ENCODE data around the gene NRAP.

The NRAP gene

GRCh38 chr10:113620936-113621335 lies 42.9 kb downstream of the NRAP start (continued):
- no peak for TF ChIP-seq ZBTB8A (tag by site-specific recombination; IDR thresholded peaks at IDR 0.05)
- TF ChIP-seq AEBP2 (tag by site-specific recombination; IDR thresholded peaks at IDR 0.05; ENCODE audit: borderline replicate concordance): no peak
- no peak for TF ChIP-seq ZNF521 (tag by site-specific recombination; IDR thresholded peaks at IDR 0.05)
- no peak for TF ChIP-seq HOXA7 (CRISPR knock-in tag; IDR thresholded peaks at IDR 0.05; ENCODE audit: borderline replicate concordance)
- no peak for TF ChIP-seq KLF17 (tag by site-specific recombination; IDR thresholded peaks at IDR 0.05)
- no peak for TF ChIP-seq SCRT2 (tag by site-specific recombination; IDR thresholded peaks at IDR 0.05)

- no peak for TF ChIP-seq ZNF664 (tag by site-specific recombination; IDR thresholded peaks at IDR 0.05)
- no peak for TF ChIP-seq ZNF146 (tag by site-specific recombination; IDR thresholded peaks at IDR 0.05)
- TF ChIP-seq ZNF707 (tag by site-specific recombination; IDR thresholded peaks at IDR 0.05): no peak
- TF ChIP-seq SCRT2 (tag by site-specific recombination; IDR thresholded peaks at IDR 0.05): no peak
- no peak for TF ChIP-seq GLIS1 (tag by site-specific recombination; IDR thresholded peaks at IDR 0.05)
- no peak for TF ChIP-seq ZNF155 (tag by site-specific recombination; IDR thresholded peaks at IDR 0.05)
- TF ChIP-seq ZNF23 (tag by site-specific recombination; IDR thresholded peaks at IDR 0.05; ENCODE audit: borderline replicate concordance): no peak
- no peak for TF ChIP-seq RBAK (tag by site-specific recombination; IDR thresholded peaks at IDR 0.05)
- TF ChIP-seq ZBTB6 (tag by site-specific recombination; IDR thresholded peaks at IDR 0.05): no peak
- no peak for TF ChIP-seq PBX3 (CRISPR knock-in tag; IDR thresholded peaks at IDR 0.05)
- TF ChIP-seq ZNF132 (tag by site-specific recombination; IDR thresholded peaks at IDR 0.05; ENCODE audit: borderline replicate concordance): no peak
- no peak for TF ChIP-seq KLF10 (tag by site-specific recombination; IDR thresholded peaks at IDR 0.05)
- TF ChIP-seq HOXC10 (CRISPR knock-in tag; IDR thresholded peaks at IDR 0.05): no peak
- Histone ChIP-seq H3K27ac (ENCODE audit: extremely low read depth, low read depth, low read length) (no peak overlapping the region), H3K9me3 (ENCODE audit: control insufficient read depth, insufficient read depth, low read depth, low read length) (no peaks in the 10 kb centered on the region), H3K4me1 (ENCODE audit: control insufficient read depth, insufficient read depth, low read length) (no peaks in the 10 kb centered on the region), H3K4me3 (ENCODE audit: low read depth, low read length) (no peak overlapping the region), H3K36me3 (ENCODE audit: control insufficient read depth in 2 of 2, insufficient read depth in 1 of 2, low read length in 2 of 2) (no peaks in the 10 kb centered on the region)
- ChIA-PET CTCF (no interaction called here), POLR2A (no interaction called here)
These were observed 43.3 kb downstream of the NRAP start for GRCh38 chr10:113620511-113620910.

GRCh38 chr10:113619401-113619800 lies 44.4 kb downstream of the NRAP start:
- H3K4me3 ChIP-seq (ENCODE audit: low read depth, low read length): no peak overlapping the region
- no peak overlapping the region for H3K27ac ChIP-seq (ENCODE audit: extremely low read depth, low read depth, low read length)
- H3K4me1 ChIP-seq (ENCODE audit: control insufficient read depth, insufficient read depth, low read length): no peaks in the 10 kb centered on the region
- H3K9me3 ChIP-seq (ENCODE audit: control insufficient read depth, insufficient read depth, low read depth, low read length): no peaks in the 10 kb centered on the region
- no peaks in the 10 kb centered on the region for H3K36me3 ChIP-seq (ENCODE audit: control insufficient read depth in 2 of 2, insufficient read depth in 1 of 2, low read length in 2 of 2)
- ChIA-PET CTCF (interaction anchor here (0.6 kb wide), 1 partner anchor 56 kb away, joined by 3 read pairs; no protein-coding TSS in a partner anchor), POLR2A (no interaction called here)
- TF ChIP-seq YY1 (tag by site-specific recombination; IDR thresholded peaks at IDR 0.05) (no peak), TSHZ1 (tag by site-specific recombination; IDR thresholded peaks at IDR 0.05; ENCODE audit: borderline replicate concordance) (no peak), ZNF157 (tag by site-specific recombination; IDR thresholded peaks at IDR 0.05) (no peak), SCRT2 (tag by site-specific recombination; IDR thresholded peaks at IDR 0.05) (no peak), IKZF3 (tag by site-specific recombination; IDR thresholded peaks at IDR 0.05) (no peak), ZNF433 (tag by site-specific recombination; IDR thresholded peaks at IDR 0.05; ENCODE audit: low read depth) (no peak), ZNF555 (tag by site-specific recombination; conservative IDR thresholded peaks at IDR 0.05) (no peak), ZFP37 (tag by site-specific recombination; IDR thresholded peaks at IDR 0.05) (no peak)

Data from HEK293 (cell line).